Activated CD4-positive, alpha-beta T cell treated with anti-CD3 and anti-CD28 coated beads for 48 hours (primary cell): ENCODE measurements around the gene UBASH3A.

ENCODE experiments used
- DNase-seq: peaks from one replicate; pipeline ENCODE4 v3.0.0-alpha.2; 2020

The UBASH3A gene

GRCh38 chr21:42434884-42435283, 31.2 kb downstream of the UBASH3A start:
- DNase-seq, result no peak

- no peak for DNase-seq
Observed at GRCh38 chr21:42435401-42435800, 31.7 kb downstream of the UBASH3A start.

- no peak for DNase-seq
Observed at GRCh38 chr21:42435833-42436232, 32.1 kb downstream of the UBASH3A start.

GRCh38 chr21:42436914-42437313, 33.2 kb downstream of the UBASH3A start:
- DNase-seq, result no peak

- no peak for DNase-seq
Observed at GRCh38 chr21:42437786-42438185, 34.1 kb downstream of the UBASH3A start.

- DNase-seq, result no peak
Observed at GRCh38 chr21:42438316-42439205, 34.9 kb downstream of the UBASH3A start.

- peak; percentile 47 for DNase-seq
Observed at GRCh38 chr21:42439284-42440186, 35.8 kb downstream of the UBASH3A start.

- DNase-seq, result peak; percentile 53
Observed at GRCh38 chr21:42440187-42440792, 36.6 kb downstream of the UBASH3A start.

- no peak for DNase-seq
Observed at GRCh38 chr21:42441963-42442362, 38.3 kb downstream of the UBASH3A start.

- DNase-seq, result no peak
Observed at GRCh38 chr21:42443181-42443785, 39.6 kb downstream of the UBASH3A start.

GRCh38 chr21:42443876-42444744, 40.4 kb downstream of the UBASH3A start:
- DNase-seq, result no peak

- DNase-seq, result no peak
Observed at GRCh38 chr21:42444745-42445059, 41.0 kb downstream of the UBASH3A start.

- no peak for DNase-seq
Observed at GRCh38 chr21:42445311-42445710, 41.6 kb downstream of the UBASH3A start.

- DNase-seq, result no peak
Observed at GRCh38 chr21:42446531-42446930, 42.8 kb downstream of the UBASH3A start.

- DNase-seq, result no peak
Observed at GRCh38 chr21:42447182-42447581, 43.5 kb downstream of the UBASH3A start.

- no peak for DNase-seq
Observed at GRCh38 chr21:42447732-42448131, 44.0 kb downstream of the UBASH3A start.

- no peak for DNase-seq
Observed at GRCh38 chr21:42448686-42449085, 45.0 kb downstream of the UBASH3A start.

GRCh38 chr21:42451941-42452340, 48.2 kb downstream of the UBASH3A start:
- no peak for DNase-seq

GRCh38 chr21:42452401-42453223, 48.9 kb downstream of the UBASH3A start:
- no peak for DNase-seq

- DNase-seq, result no peak
Observed at GRCh38 chr21:42453224-42453985, 49.7 kb downstream of the UBASH3A start.
